ENCODE data around the gene SLC6A17. TPM values are rescaled to one million over a fixed set of nuclear protein-coding genes. Genes with fewer than 3 reads are reported as not detected.
A peak's percentile ranks its signal among the peaks of the same experiment; 100 is the strongest.

The SLC6A17 gene
- total RNA-seq, 4 donors from 2014 or later, result 5.2 to 18.6 (median 8.0) TPM

- peak overlapping the region; percentile 39 for H3K4me3 ChIP-seq
- H3K36me3 ChIP-seq, result no peaks in the 10 kb centered on the region
- peaks cover 93% of the 10 kb centered on the region for H3K27me3 ChIP-seq
- TF ChIP-seq POLR2A (IDR thresholded peaks at IDR 0.05) (no peak), EP300 (IDR thresholded peaks at IDR 0.05) (no peak), CTCF (IDR thresholded peaks at IDR 0.05) (no peak)
- H3K4me1 ChIP-seq, result peaks cover 18% of the 10 kb centered on the region
- no peak overlapping the region for H3K27ac ChIP-seq
- DNase-seq (ENCODE audit: low spot score in 2 of 2), result no peak
- 26% methylated on average over 14 of the region's 37 CpGs for WGBS
- no peaks in the 10 kb centered on the region for H3K9me3 ChIP-seq
Observed at GRCh38 chr1:110151175-110151669, 928 bp downstream of the SLC6A17 start.

GRCh38 chr1:110152133-110152785 is 2.0 kb downstream of the SLC6A17 start:
- TF ChIP-seq CTCF (IDR thresholded peaks at IDR 0.05) (no peak), EP300 (IDR thresholded peaks at IDR 0.05) (no peak), POLR2A (IDR thresholded peaks at IDR 0.05) (no peak), POLR2AphosphoS5 (IDR thresholded peaks at IDR 0.05) (no peak)
- Histone ChIP-seq H3K27me3 (peaks cover 88% of the 10 kb centered on the region), H3K9me3 (no peaks in the 10 kb centered on the region), H3K27ac (no peak overlapping the region), H3K36me3 (no peaks in the 10 kb centered on the region), H3K4me3 (no peak overlapping the region), H3K4me1 (peaks cover 18% of the 10 kb centered on the region)
- DNase-seq (ENCODE audit: low spot score in 2 of 2), result no peak
- WGBS, result 73% methylated on average over 8 of the region's 8 CpGs

- DNase-seq (ENCODE audit: low spot score in 2 of 2), result no peak
- TF ChIP-seq EP300 (IDR thresholded peaks at IDR 0.05) (no peak), CTCF (IDR thresholded peaks at IDR 0.05) (no peak), POLR2A (IDR thresholded peaks at IDR 0.05) (no peak), POLR2AphosphoS5 (IDR thresholded peaks at IDR 0.05) (no peak)
- Histone ChIP-seq H3K27ac (no peak overlapping the region), H3K4me1 (peaks cover 18% of the 10 kb centered on the region), H3K27me3 (peaks cover 80% of the 10 kb centered on the region), H3K9me3 (no peaks in the 10 kb centered on the region), H3K4me3 (no peak overlapping the region), H3K36me3 (no peaks in the 10 kb centered on the region)
Observed at GRCh38 chr1:110153407-110153950, 3.2 kb downstream of the SLC6A17 start.

- Histone ChIP-seq H3K27me3 (peaks cover 55% of the 10 kb centered on the region), H3K9me3 (no peaks in the 10 kb centered on the region), H3K4me3 (no peak overlapping the region), H3K4me1 (peaks cover 10% of the 10 kb centered on the region), H3K36me3 (no peaks in the 10 kb centered on the region), H3K27ac (no peak overlapping the region)
- 23% methylated on average over 7 of the region's 7 CpGs for WGBS
- DNase-seq (ENCODE audit: low spot score in 2 of 2), result no peak
- TF ChIP-seq EP300 (IDR thresholded peaks at IDR 0.05) (no peak), POLR2A (IDR thresholded peaks at IDR 0.05) (no peak), CTCF (IDR thresholded peaks at IDR 0.05) (no peak), POLR2AphosphoS5 (IDR thresholded peaks at IDR 0.05) (no peak)
Observed at GRCh38 chr1:110155878-110156522, 5.7 kb downstream of the SLC6A17 start.

- peaks cover 2% of the 10 kb centered on the region for H3K4me1 ChIP-seq
- H3K27ac ChIP-seq, result no peak overlapping the region
- no peaks in the 10 kb centered on the region for H3K9me3 ChIP-seq
- H3K36me3 ChIP-seq, result no peaks in the 10 kb centered on the region
- no peak for TF ChIP-seq EP300 (IDR thresholded peaks at IDR 0.05)
- no peak for TF ChIP-seq POLR2A (IDR thresholded peaks at IDR 0.05)
- TF ChIP-seq CTCF (IDR thresholded peaks at IDR 0.05), result no peak
- WGBS, result 58% methylated on average over 5 of the region's 5 CpGs
- H3K27me3 ChIP-seq, result peaks cover 35% of the 10 kb centered on the region
- peak in 1 of 2 donors; percentile 9 for DNase-seq (ENCODE audit: low spot score in 2 of 2)
- H3K4me3 ChIP-seq, result no peak overlapping the region
Observed at GRCh38 chr1:110158261-110158660, 8.0 kb downstream of the SLC6A17 start.
